Upper lobe of left lung (tissue), 6 donors: Measurements from ENCODE around the gene ZNF576. TPM values are rescaled to one million over a fixed set of nuclear protein-coding genes. Genes with fewer than 3 reads are reported as not detected.
"Not testable (repeated sequence)": the region's sequence is repeated elsewhere in the genome, so short reads cannot be mapped to it uniquely, and the experiment has no call there.

Source experiments
- ATAC-seq, 2 donors: fragments of 200-7000 bp; cut with Tn5 transposase; one replicate each; pipeline ENCODE4 v1.9.1; 2022; ENCODE audit warnings: mild to moderate bottlenecking in 2 of 2, moderate library complexity in 2 of 2; ENCODE audit not compliant: low FRiP score in 2 of 2
- DNase-seq, 2 donors: peaks; one replicate each; pipeline ENCODE4 v3.0.0-alpha.2; 2019 to 2020
- H3K27ac ChIP-seq, 4 donors: fragments of 200-600 bp; sonication (generic); one replicate each; pipeline ENCODE4 v1.5.1; 2016 to 2019
- H3K27me3 ChIP-seq, 4 donors: fragments of 200-600 bp; sonication (generic); one replicate each; pipeline ENCODE4 v1.5.1; 2017 to 2019
- H3K36me3 ChIP-seq, 4 donors: fragments of 200-600 bp; sonication (generic); one replicate each; pipeline ENCODE4 v1.5.1; 2016 to 2019
- H3K4me1 ChIP-seq, 4 donors: fragments of 200-600 bp; sonication (generic); one replicate each; pipeline ENCODE4 v1.5.1; 2018 to 2019
- H3K4me3 ChIP-seq, 4 donors: fragments of 200-600 bp; sonication (generic); one replicate each; pipeline ENCODE4 v1.5.1; 2017 to 2019; ENCODE audit warnings: mild to moderate bottlenecking in 2 of 4, moderate library complexity in 1 of 4
- H3K9me3 ChIP-seq, 4 donors: fragments of 200-600 bp; sonication (generic); one replicate each; pipeline ENCODE4 v1.5.1; 2018 to 2019
- CTCF ChIP-seq, 6 experiments: fragments of 450-650 bp in 4 of 6; fragments of 200-600 bp in 2 of 6; sonication (generic) in 2 of 6; IDR thresholded peaks; one replicate each; pipeline ENCODE4 v1.5.1; 2016 to 2019; ENCODE audit warnings: antibody characterized with exemption in 6 of 6
- EP300 ChIP-seq, 4 donors: sonication (generic); formaldehyde crosslinking; IDR thresholded peaks; one replicate each; pipeline ENCODE4 v1.5.1; 2017; ENCODE audit warnings: antibody characterized with exemption in 4 of 4, control low read depth in 2 of 4
- POLR2A ChIP-seq, 4 donors: fragments of 450-650 bp; IDR thresholded peaks; one replicate each; pipeline ENCODE4 v1.5.1; 2016 to 2017; ENCODE audit warnings: antibody characterized with exemption in 4 of 4, mild to moderate bottlenecking in 2 of 4
- POLR2AphosphoS5 ChIP-seq, 2 donors: sonication (generic); formaldehyde crosslinking; IDR thresholded peaks; one replicate each; pipeline ENCODE4 v1.5.1; 2017; ENCODE audit warnings: antibody characterized with exemption in 2 of 2
- WGBS, 2 donors: methylation state at CpG; one replicate each; pipeline ENCODE4 v1.1.5; 2017 to 2018; 5-methylcytosine and 5-hydroxymethylcytosine counted together
- total RNA-seq, 6 donors: library from RNA; depleted of rRNA in 4 of 6; stranded (reverse); fragments of >200 nt in 4 of 6; gene quantifications; one replicate each; pipeline versions ENCODE4 v1.1.0 to v1.2.1, GENCODE V29; 2016 to 2021
- donor health status: DM: no; HTN: no; CAD: no; lungs with moderate emphysema.
- donor health status: DM: no; HTN: yes; CAD: no; lungs with severe emphysema.

Gene ZNF576
- total RNA-seq, 6 donors from 2014 or later: 3.1 to 15.6 (median 7.8) TPM

- ATAC-seq: no peak
- DNase-seq: no peak
- Histone ChIP-seq H3K9me3 (no peaks in the 10 kb centered on the region), H3K27ac (no peak overlapping the region), H3K36me3 (no peaks in the 10 kb centered on the region), H3K4me1 (no peaks in the 10 kb centered on the region), H3K4me3 (no peak overlapping the region), H3K27me3 (no peaks in the 10 kb centered on the region)
- 91 to 97% methylated on average over 4 of the region's 4 CpGs for WGBS, 2 donors
- no peak for TF ChIP-seq POLR2A (IDR thresholded peaks at IDR 0.05)
- TF ChIP-seq POLR2AphosphoS5 (IDR thresholded peaks at IDR 0.05): no peak
- TF ChIP-seq CTCF (IDR thresholded peaks at IDR 0.05): no peak
- no peak for TF ChIP-seq EP300 (IDR thresholded peaks at IDR 0.05)
Measured at GRCh38 chr19:43633520-43633919, 37.1 kb downstream of the ZNF576 start.

DNA sequence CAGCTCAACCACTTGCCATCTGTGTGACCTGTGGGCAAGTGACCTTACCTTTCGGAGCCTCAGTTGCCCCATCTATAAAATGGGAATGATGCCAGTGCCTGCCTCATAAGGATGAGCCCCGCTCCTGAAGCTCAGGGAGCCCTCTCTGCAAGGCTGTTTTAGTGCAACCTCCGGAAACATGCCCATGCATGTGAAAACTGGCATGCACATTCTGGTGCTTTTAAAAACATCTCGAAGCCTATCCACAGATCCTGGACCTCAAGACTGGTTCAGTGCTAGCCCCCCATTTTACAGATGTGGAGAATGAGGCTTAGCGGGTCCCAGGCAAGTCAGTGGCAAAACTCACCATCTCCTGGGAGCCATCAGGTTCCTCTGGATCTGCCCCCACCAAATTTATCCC, 37.7 kb downstream of the ZNF576 start:
- no peak for DNase-seq
- no peak for ATAC-seq
- TF ChIP-seq EP300 (IDR thresholded peaks at IDR 0.05) (no peak), POLR2AphosphoS5 (IDR thresholded peaks at IDR 0.05) (no peak), POLR2A (IDR thresholded peaks at IDR 0.05) (no peak), CTCF (IDR thresholded peaks at IDR 0.05) (no peak)

GRCh38 chr19:43634506-43634871, 38.1 kb downstream of the ZNF576 start:
- no peak overlapping the region for H3K27ac ChIP-seq
- no peak overlapping the region for H3K4me3 ChIP-seq
- peaks cover 0 to 6% (median 2%) of the 10 kb centered on the region in 4 donors for H3K27me3 ChIP-seq
- TF ChIP-seq EP300 (IDR thresholded peaks at IDR 0.05): no peak
- no peaks in the 10 kb centered on the region for H3K9me3 ChIP-seq
- WGBS, 2 donors: 53 to 55% methylated on average over 3 to 5 of the region's 5 CpGs
- no peaks in the 10 kb centered on the region for H3K36me3 ChIP-seq
- ATAC-seq: no peak
- no peak for DNase-seq
- H3K4me1 ChIP-seq: peaks cover 0 to 7% (median 0%) of the 10 kb centered on the region in 4 donors

More for the DNA sequence above, 37.7 kb downstream of the ZNF576 start:
- 87 to 88% methylated on average over 1 to 5 of the region's 5 CpGs for WGBS, 2 donors
- H3K4me3 ChIP-seq: no peak overlapping the region
- no peaks in the 10 kb centered on the region for H3K36me3 ChIP-seq
- H3K4me1 ChIP-seq: peaks cover 0 to 2% (median 0%) of the 10 kb centered on the region in 4 donors
- H3K27me3 ChIP-seq: peaks cover 0 to 3% (median 0%) of the 10 kb centered on the region in 4 donors
- no peak overlapping the region for H3K27ac ChIP-seq
- H3K9me3 ChIP-seq: no peaks in the 10 kb centered on the region

- WGBS, 2 donors: 34 to 55% methylated on average over 10 to 17 of the region's 17 CpGs
- no peak for TF ChIP-seq EP300 (IDR thresholded peaks at IDR 0.05)
- H3K27ac ChIP-seq: no peak overlapping the region
- DNase-seq (no peak), ATAC-seq (no peak)
- H3K4me1 ChIP-seq: peaks cover 2 to 9% (median 2%) of the 10 kb centered on the region in 4 donors
- no peaks in the 10 kb centered on the region for H3K36me3 ChIP-seq
- H3K4me3 ChIP-seq: no peak overlapping the region
- H3K9me3 ChIP-seq: no peaks in the 10 kb centered on the region
- H3K27me3 ChIP-seq: peaks cover 0 to 6% (median 3%) of the 10 kb centered on the region in 4 donors
Measured at GRCh38 chr19:43634872-43635560, 38.6 kb downstream of the ZNF576 start.

DNA sequence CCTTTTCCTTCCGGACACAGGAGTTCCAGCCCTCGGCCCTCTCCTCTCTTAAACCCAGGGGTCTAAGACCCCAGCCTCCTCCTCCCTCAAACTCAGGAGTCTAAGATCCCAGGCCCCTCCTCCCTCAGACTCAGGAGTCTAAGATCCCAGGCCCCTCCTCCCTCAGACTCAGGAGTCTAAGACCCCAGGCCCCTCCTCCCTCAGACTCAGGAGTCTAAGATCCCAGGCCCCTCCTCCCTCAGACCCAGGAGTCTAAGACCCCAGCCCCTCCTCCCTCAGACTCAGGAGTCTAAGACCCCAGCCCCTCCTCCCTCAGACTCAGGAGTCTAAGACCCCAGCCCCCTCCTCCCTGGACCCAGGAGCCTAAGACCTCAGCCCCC, 39.2 kb downstream of the ZNF576 start:
- WGBS, 2 donors: 58 to 72% methylated on average over 2 of the region's 2 CpGs
- H3K4me3 ChIP-seq, H3K27ac ChIP-seq, ATAC-seq, DNase-seq, H3K9me3 ChIP-seq, H3K36me3 ChIP-seq: not testable (repeated sequence)
- Histone ChIP-seq H3K4me1 (peaks cover 7 to 15% (median 8%) of the 10 kb centered on the region in 4 donors), H3K27me3 (peaks cover 0 to 11% (median 5%) of the 10 kb centered on the region in 4 donors)

GRCh38 chr19:43636121-43636683, 39.8 kb downstream of the ZNF576 start:
- no peaks in the 10 kb centered on the region for H3K9me3 ChIP-seq
- H3K36me3 ChIP-seq: no peaks in the 10 kb centered on the region
- DNase-seq: peak in 1 of 2 donors; percentile 40
- no peak overlapping the region for H3K4me3 ChIP-seq
- WGBS, 2 donors: 81 to 85% methylated on average over 6 to 14 of the region's 14 CpGs
- ATAC-seq: no peak
- peaks cover 7 to 17% (median 9%) of the 10 kb centered on the region in 4 donors for H3K4me1 ChIP-seq
- H3K27me3 ChIP-seq: peaks cover 0 to 12% (median 5%) of the 10 kb centered on the region in 4 donors
- no peak overlapping the region for H3K27ac ChIP-seq
- TF ChIP-seq POLR2A (IDR thresholded peaks at IDR 0.05) (no peak), POLR2AphosphoS5 (IDR thresholded peaks at IDR 0.05) (no peak), CTCF (IDR thresholded peaks at IDR 0.05) (no peak), EP300 (IDR thresholded peaks at IDR 0.05) (no peak)
